Measurements from ENCODE around the gene ANKRD11. TPM values are rescaled to one million over a fixed set of nuclear protein-coding genes. Genes with fewer than 3 reads are reported as not detected.

The ANKRD11 gene
- total RNA-seq, 3 donors from 2014 or later = 153 to 181 (median 162) TPM

Other genes with a start within 250 kb of the ANKRD11 start
- gene SPG7, start 17.8 kb upstream of the ANKRD11 start, total RNA-seq = 10 to 100 TPM; 76.1 to 88.4 (median 78.5) TPM
- gene RPL13, start 70.1 kb upstream of the ANKRD11 start, total RNA-seq = 1,000 to 10,000 TPM; 3,320 to 3,425 (median 3,389) TPM
- 10 to 100 TPM; 18.0 to 19.5 (median 19.1) TPM for gene CPNE7, start 85.2 kb upstream of the ANKRD11 start, total RNA-seq
- gene DPEP1, start 123.1 kb upstream of the ANKRD11 start, total RNA-seq = not detected
- 100 to 1,000 TPM; 108 to 111 (median 108) TPM for gene CHMP1A, start 167.1 kb upstream of the ANKRD11 start, total RNA-seq
- 10 to 100 TPM in 1 of 3 donors, 1 to 10 TPM in 2; 7.5 to 11.8 (median 8.0) TPM for gene SPATA33, start 167.3 kb upstream of the ANKRD11 start, total RNA-seq
- 10 to 100 TPM; 76.3 to 82.5 (median 81.9) TPM for gene CDK10, start 196.1 kb upstream of the ANKRD11 start, total RNA-seq
- gene SPATA2L, start 211.1 kb upstream of the ANKRD11 start, total RNA-seq = 10 to 100 TPM; 13.6 to 16.4 (median 14.3) TPM
- gene VPS9D1, start 230.3 kb upstream of the ANKRD11 start, total RNA-seq = 1 to 10 TPM; 2.2 to 4.8 (median 2.9) TPM
- gene ZNF276, start 231.0 kb upstream of the ANKRD11 start, total RNA-seq = 10 to 100 TPM; 33.1 to 40.7 (median 35.5) TPM